MCF 10A (cell line): ENCODE data around the gene DUSP9. TPM values are rescaled to one million over a fixed set of nuclear protein-coding genes. Genes with fewer than 3 reads are reported as not detected.

Experiments used
- BruUV-seq: library from RNA; stranded (reverse); fragments of 400-500 nt; replicated peaks from 2 replicates; lab custom pipeline; 2021; lab: Mats Ljungman, UMichigan
- CTCF ChIA-PET: fragments of 300-600 bp; sonication (Branson Sonifier 250); formaldehyde crosslinking; extraction: SDS; loops from one replicate; lab custom pipeline; 2021; ENCODE audit warnings: antibody characterized with exemption, inconsistent platforms; lab: Yijun Ruan, JAX
- POLR2A ChIA-PET: fragments of 300-600, 350-650 bp; sonication (Branson Sonifier 250); formaldehyde crosslinking; extraction: SDS; loops from one replicate; lab custom pipeline; 2020; ENCODE audit warnings: antibody characterized with exemption, inconsistent platforms; lab: Yijun Ruan, JAX
- DNase-seq: peaks from one replicate; pipeline ENCODE4 v3.0.0-alpha.2; 2018; ENCODE audit not compliant: unreplicated experiment
- H3K27ac Mint-ChIP-seq: one replicate; pipeline ENCODE4 v1.8.0; 2022; ENCODE audit warnings: mild to moderate bottlenecking, low read depth, mixed read lengths; ENCODE audit not compliant: unreplicated experiment
- H3K27me3 Mint-ChIP-seq: one replicate; pipeline ENCODE4 v1.8.0; 2022; ENCODE audit warnings: mixed read lengths; ENCODE audit not compliant: insufficient read depth, unreplicated experiment
- H3K36me3 Mint-ChIP-seq: one replicate; pipeline ENCODE4 v1.8.0; 2022; ENCODE audit warnings: mild to moderate bottlenecking, moderate library complexity, mixed read lengths; ENCODE audit not compliant: insufficient read depth, unreplicated experiment
- H3K4me1 Mint-ChIP-seq: one replicate; pipeline ENCODE4 v1.8.0; 2022; ENCODE audit warnings: mixed read lengths; ENCODE audit not compliant: insufficient read depth, unreplicated experiment
- H3K4me3 Mint-ChIP-seq: one replicate; pipeline ENCODE4 v1.8.0; 2022; ENCODE audit warnings: mild to moderate bottlenecking, moderate library complexity, mixed read lengths; ENCODE audit not compliant: unreplicated experiment
- H3K9me3 Mint-ChIP-seq: one replicate; pipeline ENCODE4 v1.8.0; 2022; ENCODE audit warnings: mixed read lengths; ENCODE audit not compliant: unreplicated experiment
- CTCF ChIP-seq: fragments of 200-600 bp; IDR thresholded peaks from one replicate; pipeline ENCODE4 v1.8.0; 2022; ENCODE audit warnings: antibody characterized with exemption, mild to moderate bottlenecking; ENCODE audit not compliant: unreplicated experiment
- intact Hi-C: fragments of 100-400 bp; cut with micrococcal nuclease; formaldehyde crosslinking; loops from 2 replicates; pipeline ENCODE4 v1.14.1; 2022
- total RNA-seq: library from RNA; stranded (reverse); gene quantifications from 2 replicates; pipeline ENCODE4 v1.2.3, GENCODE V29; 2022

DUSP9 gene
- total RNA-seq, 1 experiment from 2014 or later: not detected

- intact Hi-C loops: no loop called here
- ChIA-PET CTCF (interaction anchor here (1.0 kb wide), 1 partner anchor 18 kb away, joined by 4 read pairs; no protein-coding TSS in a partner anchor), POLR2A (no interaction called here)
- Mint-ChIP-seq H3K27me3 (peaks cover 38% of the 10 kb centered on the region), H3K9me3 (peaks cover 11% of the 10 kb centered on the region), H3K27ac (no peak overlapping the region), H3K36me3 (peaks cover 6% of the 10 kb centered on the region), H3K4me3 (no peak overlapping the region), H3K4me1 (no peaks in the 10 kb centered on the region)
- no TSS peak for BruUV-seq
- no peak for TF ChIP-seq CTCF
- DNase-seq: no peak
These were observed 19.9 kb upstream of the DUSP9 start for GRCh38 chrX:153626863-153627674.

- TF ChIP-seq CTCF: no peak
- Mint-ChIP-seq H3K4me1 (no peaks in the 10 kb centered on the region), H3K27ac (no peak overlapping the region), H3K27me3 (peaks cover 32% of the 10 kb centered on the region), H3K4me3 (no peak overlapping the region), H3K36me3 (peaks cover 6% of the 10 kb centered on the region), H3K9me3 (peaks cover 11% of the 10 kb centered on the region)
- no peak for DNase-seq
- ChIA-PET CTCF (no interaction called here), POLR2A (no interaction called here)
- no TSS peak for BruUV-seq
- intact Hi-C loops: no loop called here
These were observed 19.3 kb upstream of the DUSP9 start for GRCh38 chrX:153627675-153628111.

GRCh38 chrX:153628129-153628528 is 18.9 kb upstream of the DUSP9 start:
- no peaks in the 10 kb centered on the region for H3K4me1 Mint-ChIP-seq
- no peak overlapping the region for H3K27ac Mint-ChIP-seq
- ChIA-PET CTCF (interaction anchor here (0.6 kb wide), 1 partner anchor 72 kb away, joined by 3 read pairs; no protein-coding TSS in a partner anchor), POLR2A (no interaction called here)
- intact Hi-C loops: no loop called here
- H3K36me3 Mint-ChIP-seq: peaks cover 6% of the 10 kb centered on the region
- BruUV-seq: no TSS peak
- no peak for DNase-seq
- peaks cover 29% of the 10 kb centered on the region for H3K27me3 Mint-ChIP-seq
- TF ChIP-seq CTCF: no peak
- no peak overlapping the region for H3K4me3 Mint-ChIP-seq
- H3K9me3 Mint-ChIP-seq: peaks cover 11% of the 10 kb centered on the region

GRCh38 chrX:153628665-153629064 is 18.3 kb upstream of the DUSP9 start:
- intact Hi-C loops: no loop called here
- Mint-ChIP-seq H3K9me3 (peaks cover 11% of the 10 kb centered on the region), H3K4me1 (no peaks in the 10 kb centered on the region), H3K4me3 (no peak overlapping the region), H3K27ac (no peak overlapping the region), H3K27me3 (peaks cover 29% of the 10 kb centered on the region), H3K36me3 (peaks cover 6% of the 10 kb centered on the region)
- POLR2A ChIA-PET: no interaction called here
- BruUV-seq: no TSS peak
- DNase-seq: no peak
- CTCF ChIA-PET: interaction anchor here (0.6 kb wide), 1 partner anchor 72 kb away, joined by 3 read pairs; no protein-coding TSS in a partner anchor
- TF ChIP-seq CTCF: no peak
